Tibial artery (tissue), 4 donors: ENCODE measurements around the gene SFMBT2.
"Not testable (repeated sequence)": the region's sequence is repeated elsewhere in the genome, so short reads cannot be mapped to it uniquely, and the experiment has no call there.

Experiments
- DNase-seq, 2 donors: peaks; one replicate each; pipeline ENCODE4 v3.0.0-alpha.2; 2019
- H3K27ac ChIP-seq, 2 donors: fragments of 200-600 bp; sonication (generic) in 1 of 2; 1 replicate in 1 of 2; 2 replicates in 1 of 2; pipeline ENCODE4 v1.5.1; 2018 to 2019; ENCODE audit warnings: mild to moderate bottlenecking in 1 of 2
- H3K27me3 ChIP-seq, 2 donors: fragments of 200-600 bp; sonication (generic) in 1 of 2; one replicate each; pipeline versions ENCODE4 v1.5.1 to v1.6.0; 2016 to 2019
- H3K36me3 ChIP-seq, 3 donors: fragments of 200-600 bp; sonication (generic) in 2 of 3; one replicate each; pipeline ENCODE4 v1.5.1; 2016 to 2019; ENCODE audit warnings: mild to moderate bottlenecking in 2 of 3
- H3K4me1 ChIP-seq, 4 donors: fragments of 200-600 bp; sonication (generic) in 2 of 4; 1 replicate in 3 of 4; 2 replicates in 1 of 4; pipeline ENCODE4 v1.5.1; 2016 to 2019
- H3K4me3 ChIP-seq, 2 donors: fragments of 200-600 bp; sonication (generic) in 1 of 2; 1 replicate in 1 of 2; 2 replicates in 1 of 2; pipeline ENCODE4 v1.5.1; 2018 to 2019; ENCODE audit warnings: mild to moderate bottlenecking in 2 of 2
- H3K9me3 ChIP-seq, 3 donors: fragments of 200-600 bp; sonication (generic) in 1 of 3; one replicate each; pipeline ENCODE4 v1.5.1; 2016 to 2019
- intact Hi-C: fragments of 100-400 bp; cut with DNase I; formaldehyde crosslinking; loops from one replicate; pipeline ENCODE4 v1.15.0; 2023; ENCODE audit warnings: low total_unique reads
- TF ChIP-seq, protein P1 (sequence below), 2 experiments: fragments of 200-600 bp in 1 of 2; fragments of 450-650 bp in 1 of 2; IDR thresholded peaks; one replicate each; pipeline ENCODE4 v1.5.1; 2017 to 2019; ENCODE audit warnings: antibody characterized with exemption in 2 of 2, mild to moderate bottlenecking in 1 of 2, moderate library complexity in 1 of 2

The SFMBT2 gene

GRCh38 chr10:7189909-7190308 lies 220.9 kb downstream of the SFMBT2 start:
- H3K4me3 ChIP-seq, result no peak overlapping the region
- H3K9me3 ChIP-seq, result no peaks in the 10 kb centered on the region
- peaks cover 0 to 7% (median 0%) of the 10 kb centered on the region in 3 donors for H3K36me3 ChIP-seq
- TF ChIP-seq, protein P1, sequence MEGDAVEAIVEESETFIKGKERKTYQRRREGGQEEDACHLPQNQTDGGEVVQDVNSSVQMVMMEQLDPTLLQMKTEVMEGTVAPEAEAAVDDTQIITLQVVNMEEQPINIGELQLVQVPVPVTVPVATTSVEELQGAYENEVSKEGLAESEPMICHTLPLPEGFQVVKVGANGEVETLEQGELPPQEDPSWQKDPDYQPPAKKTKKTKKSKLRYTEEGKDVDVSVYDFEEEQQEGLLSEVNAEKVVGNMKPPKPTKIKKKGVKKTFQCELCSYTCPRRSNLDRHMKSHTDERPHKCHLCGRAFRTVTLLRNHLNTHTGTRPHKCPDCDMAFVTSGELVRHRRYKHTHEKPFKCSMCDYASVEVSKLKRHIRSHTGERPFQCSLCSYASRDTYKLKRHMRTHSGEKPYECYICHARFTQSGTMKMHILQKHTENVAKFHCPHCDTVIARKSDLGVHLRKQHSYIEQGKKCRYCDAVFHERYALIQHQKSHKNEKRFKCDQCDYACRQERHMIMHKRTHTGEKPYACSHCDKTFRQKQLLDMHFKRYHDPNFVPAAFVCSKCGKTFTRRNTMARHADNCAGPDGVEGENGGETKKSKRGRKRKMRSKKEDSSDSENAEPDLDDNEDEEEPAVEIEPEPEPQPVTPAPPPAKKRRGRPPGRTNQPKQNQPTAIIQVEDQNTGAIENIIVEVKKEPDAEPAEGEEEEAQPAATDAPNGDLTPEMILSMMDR (IDR thresholded peaks at IDR 0.05), result no peak
- no peak for DNase-seq
- H3K4me1 ChIP-seq, result no peaks in the 10 kb centered on the region
- H3K27me3 ChIP-seq, result no peaks in the 10 kb centered on the region
- intact Hi-C loops, result no loop called here
- no peak overlapping the region for H3K27ac ChIP-seq

DNA sequence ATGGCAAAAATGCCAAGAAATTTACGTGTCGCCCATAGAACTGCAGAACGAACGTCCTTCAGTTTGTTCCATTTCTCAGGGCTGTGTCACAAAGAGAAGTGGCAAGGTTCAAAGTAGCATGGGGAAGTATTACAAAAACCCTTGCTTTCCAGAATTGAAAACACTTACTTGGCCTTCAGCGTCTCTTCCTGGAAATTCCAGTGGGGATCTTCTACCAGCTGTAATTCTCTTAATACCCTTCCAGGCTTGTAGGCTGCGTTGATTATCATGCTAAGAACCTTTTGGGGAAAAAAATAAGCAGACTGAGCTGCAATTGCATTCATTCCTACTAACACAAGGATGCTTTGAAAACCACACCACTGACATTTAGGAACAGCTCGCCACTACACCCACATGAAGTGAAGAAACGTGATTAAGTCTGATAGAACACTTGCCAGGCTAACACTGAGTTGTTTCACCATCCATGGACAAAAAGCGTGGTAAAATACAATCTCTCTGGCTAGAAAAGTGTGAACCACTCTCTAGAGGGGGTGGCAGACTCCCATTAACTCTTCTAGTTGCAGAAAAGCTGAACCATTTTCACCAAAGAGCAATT lies 222.3 kb downstream of the SFMBT2 start:
- H3K36me3 ChIP-seq, result no peaks in the 10 kb centered on the region
- H3K9me3 ChIP-seq, result no peaks in the 10 kb centered on the region
- DNase-seq, result no peak
- intact Hi-C loops, result no loop called here
- H3K4me1 ChIP-seq, result no peaks in the 10 kb centered on the region
- TF ChIP-seq, protein P1 (IDR thresholded peaks at IDR 0.05), result no peak
- H3K27me3 ChIP-seq, result no peaks in the 10 kb centered on the region
- no peak overlapping the region for H3K27ac ChIP-seq
- no peak overlapping the region for H3K4me3 ChIP-seq

- no peaks in the 10 kb centered on the region for H3K27me3 ChIP-seq
- no peaks in the 10 kb centered on the region for H3K4me1 ChIP-seq
- intact Hi-C loops, result no loop called here
- no peaks in the 10 kb centered on the region for H3K36me3 ChIP-seq
- no peaks in the 10 kb centered on the region for H3K9me3 ChIP-seq
- H3K4me3 ChIP-seq, result no peak overlapping the region
- TF ChIP-seq, protein P1 (IDR thresholded peaks at IDR 0.05), result no peak
- H3K27ac ChIP-seq, result no peak overlapping the region
- no peak for DNase-seq
Measured at GRCh38 chr10:7186387-7187018, 224.3 kb downstream of the SFMBT2 start.

- TF ChIP-seq, protein P1 (IDR thresholded peaks at IDR 0.05), result no peak
- no peaks in the 10 kb centered on the region for H3K4me1 ChIP-seq
- DNase-seq, result no peak
- no peak overlapping the region for H3K4me3 ChIP-seq
- no peaks in the 10 kb centered on the region for H3K9me3 ChIP-seq
- no peaks in the 10 kb centered on the region for H3K27me3 ChIP-seq
- no peak overlapping the region for H3K27ac ChIP-seq
- H3K36me3 ChIP-seq, result no peaks in the 10 kb centered on the region
- intact Hi-C loops, result no loop called here
Measured at GRCh38 chr10:7185367-7185690, 225.5 kb downstream of the SFMBT2 start.

DNA sequence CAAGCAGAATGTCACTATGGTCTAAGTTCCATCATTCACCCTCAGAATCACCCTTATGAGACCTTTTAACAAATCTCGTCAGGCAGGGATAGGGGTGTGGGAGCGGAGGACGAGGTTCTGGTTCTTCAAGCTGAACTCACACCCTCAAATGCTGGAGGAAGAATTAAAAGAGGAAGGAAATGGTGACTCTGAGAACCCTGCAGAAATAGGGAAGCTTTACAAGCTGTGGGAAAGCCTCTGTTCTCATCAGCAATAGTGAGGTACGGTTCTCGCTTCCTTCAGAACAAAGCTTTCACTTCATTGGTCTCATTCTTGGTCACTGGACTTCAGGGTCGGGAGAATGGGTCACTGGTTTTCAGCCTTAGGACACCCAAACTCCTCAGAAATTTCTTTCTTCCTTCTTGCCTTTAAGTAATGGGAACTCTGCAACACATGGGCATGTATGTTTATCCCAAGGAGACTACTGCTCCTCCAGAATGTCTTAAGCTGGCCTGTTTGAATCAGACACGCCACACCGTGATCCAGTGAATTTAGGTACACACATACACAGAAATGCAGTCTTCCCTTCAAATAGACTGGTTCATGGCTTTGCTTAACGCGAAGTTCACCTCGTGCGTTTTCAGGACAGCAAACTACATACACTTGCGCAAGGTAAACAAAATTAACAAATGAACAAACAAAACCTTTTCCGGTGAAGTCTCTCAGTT lies 226.0 kb downstream of the SFMBT2 start:
- intact Hi-C loops, result no loop called here
- no peak overlapping the region for H3K4me3 ChIP-seq
- DNase-seq, result no peak
- no peaks in the 10 kb centered on the region for H3K27me3 ChIP-seq
- no peak overlapping the region for H3K27ac ChIP-seq
- H3K4me1 ChIP-seq, result no peaks in the 10 kb centered on the region
- TF ChIP-seq, protein P1 (IDR thresholded peaks at IDR 0.05), result no peak
- H3K36me3 ChIP-seq, result no peaks in the 10 kb centered on the region
- H3K9me3 ChIP-seq, result no peaks in the 10 kb centered on the region

DNA sequence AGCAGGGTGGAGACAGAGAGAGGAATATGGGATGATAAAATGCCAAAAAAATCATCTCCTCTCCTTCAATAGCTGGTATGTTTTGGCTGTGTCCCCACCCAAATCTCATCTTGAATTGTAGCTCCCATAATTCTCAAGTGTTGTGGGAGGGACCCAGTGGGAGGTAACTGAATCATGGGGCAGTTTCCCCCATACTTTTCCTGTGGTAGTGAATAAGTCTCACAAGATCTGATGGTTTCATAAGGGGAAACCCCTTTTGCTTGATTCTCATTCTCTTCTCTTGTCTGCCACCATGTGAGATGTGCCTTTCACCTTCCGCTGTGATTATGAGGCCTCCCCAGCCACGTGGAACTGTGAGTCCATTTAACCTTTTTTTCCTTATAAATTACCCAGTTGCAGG lies 226.7 kb downstream of the SFMBT2 start:
- H3K4me3 ChIP-seq, H3K4me1 ChIP-seq, H3K36me3 ChIP-seq, H3K9me3 ChIP-seq, DNase-seq, intact Hi-C loops, H3K27ac ChIP-seq, H3K27me3 ChIP-seq: not testable (repeated sequence)

DNA sequence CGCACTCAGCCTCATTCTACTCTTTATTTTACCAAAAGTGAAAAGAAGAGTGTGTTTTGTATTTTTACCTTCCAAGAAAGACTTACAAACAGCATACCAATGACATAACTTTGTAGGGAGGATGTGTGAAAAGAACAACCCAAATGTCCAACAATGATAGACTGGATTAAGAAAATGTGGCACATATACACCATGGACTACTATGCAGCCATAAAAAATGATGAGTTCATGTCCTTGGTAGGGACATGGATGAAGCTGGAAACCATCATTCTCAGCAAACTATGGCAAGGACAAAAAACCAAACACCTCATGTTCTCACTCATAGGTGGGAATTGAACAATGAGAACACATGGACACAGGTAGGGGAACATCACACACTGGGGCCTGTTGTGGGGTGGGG lies 228.5 kb downstream of the SFMBT2 start:
- H3K9me3 ChIP-seq, H3K4me1 ChIP-seq, H3K36me3 ChIP-seq, intact Hi-C loops, DNase-seq, H3K27ac ChIP-seq, H3K4me3 ChIP-seq, H3K27me3 ChIP-seq: not testable (repeated sequence)
